ENCODE data around the gene SYNDIG1. TPM values are rescaled to one million over a fixed set of nuclear protein-coding genes. Genes with fewer than 3 reads are reported as not detected.
A peak's percentile ranks its signal among the peaks of the same experiment; 100 is the strongest.

SYNDIG1 gene
- total RNA-seq, 1 donor from 2014 or later, result 5.7 TPM

GRCh38 chr20:24483435-24484080 is 14.1 kb downstream of the SYNDIG1 start:
- H3K4me1 ChIP-seq (ENCODE audit: insufficient read depth, low read length), result no peaks in the 10 kb centered on the region
- FAIRE-seq, result no peak
- H3K27ac ChIP-seq (ENCODE audit: low read depth, low read length), result no peak overlapping the region
- no peak for TF ChIP-seq EZH2 (IDR thresholded peaks at IDR 0.05; ENCODE audit: insufficient read depth, low read length)
- no peak for TF ChIP-seq CTCF (IDR thresholded peaks at IDR 0.05; ENCODE audit: insufficient read depth, low read depth, low read length)
- Mint-ChIP-seq H3K4me1 (ENCODE audit: low read depth, unreplicated experiment) (peaks cover 17% of the 10 kb centered on the region), H3K36me3 (ENCODE audit: low read depth, unreplicated experiment) (peaks cover 9% of the 10 kb centered on the region), H3K9me3 (ENCODE audit: unreplicated experiment) (no peaks in the 10 kb centered on the region), H3K4me3 (ENCODE audit: unreplicated experiment) (no peak overlapping the region), H3K27ac (ENCODE audit: unreplicated experiment) (no peak overlapping the region), H3K27me3 (ENCODE audit: low read depth, unreplicated experiment) (no peaks in the 10 kb centered on the region)
- DNase-seq (ENCODE audit: low read depth), result no peak
- peaks cover 24% of the 10 kb centered on the region for H3K79me2 ChIP-seq (ENCODE audit: insufficient read depth, low read length)
- no peak overlapping the region for H3K9ac ChIP-seq (ENCODE audit: low read length)
- H3K4me3 ChIP-seq (ENCODE audit: insufficient read depth, low read depth, low read length), result no peak overlapping the region
- H3K9me3 ChIP-seq (ENCODE audit: insufficient read depth, low read depth, low read length), result no peaks in the 10 kb centered on the region
- peaks cover 15% of the 10 kb centered on the region for H4K20me1 ChIP-seq (ENCODE audit: insufficient read depth, low read length)
- no peaks in the 10 kb centered on the region for H3K36me3 ChIP-seq (ENCODE audit: insufficient read depth, low read length)
- H3K27me3 ChIP-seq (ENCODE audit: insufficient read depth, low read length), result no peaks in the 10 kb centered on the region
- no peak overlapping the region for H2AFZ ChIP-seq (ENCODE audit: low read depth, low read length)
- H3K4me2 ChIP-seq (ENCODE audit: low read length), result no peak overlapping the region

- H3K27ac Mint-ChIP-seq (ENCODE audit: unreplicated experiment), result no peak overlapping the region
- no peak for FAIRE-seq
- H3K9ac ChIP-seq (ENCODE audit: low read length), result no peak overlapping the region
- no peaks in the 10 kb centered on the region for H3K36me3 ChIP-seq (ENCODE audit: insufficient read depth, low read length)
- H3K9me3 Mint-ChIP-seq (ENCODE audit: unreplicated experiment), result no peaks in the 10 kb centered on the region
- H3K4me1 Mint-ChIP-seq (ENCODE audit: low read depth, unreplicated experiment), result peaks cover 16% of the 10 kb centered on the region
- no peak overlapping the region for H3K4me3 Mint-ChIP-seq (ENCODE audit: unreplicated experiment)
- H3K79me2 ChIP-seq (ENCODE audit: insufficient read depth, low read length), result peaks cover 24% of the 10 kb centered on the region
- H3K27me3 Mint-ChIP-seq (ENCODE audit: low read depth, unreplicated experiment), result no peaks in the 10 kb centered on the region
- TF ChIP-seq CTCF (IDR thresholded peaks at IDR 0.05; ENCODE audit: insufficient read depth, low read depth, low read length) (no peak), EZH2 (IDR thresholded peaks at IDR 0.05; ENCODE audit: insufficient read depth, low read length) (no peak)
- H3K27me3 ChIP-seq (ENCODE audit: insufficient read depth, low read length), result no peaks in the 10 kb centered on the region
- H4K20me1 ChIP-seq (ENCODE audit: insufficient read depth, low read length), result peaks cover 15% of the 10 kb centered on the region
- no peak overlapping the region for H3K4me3 ChIP-seq (ENCODE audit: insufficient read depth, low read depth, low read length)
- no peaks in the 10 kb centered on the region for H3K9me3 ChIP-seq (ENCODE audit: insufficient read depth, low read depth, low read length)
- H2AFZ ChIP-seq (ENCODE audit: low read depth, low read length), result no peak overlapping the region
- peaks cover 14% of the 10 kb centered on the region for H3K36me3 Mint-ChIP-seq (ENCODE audit: low read depth, unreplicated experiment)
- DNase-seq (ENCODE audit: low read depth), result no peak
- H3K4me2 ChIP-seq (ENCODE audit: low read length), result no peak overlapping the region
- no peaks in the 10 kb centered on the region for H3K4me1 ChIP-seq (ENCODE audit: insufficient read depth, low read length)
- H3K27ac ChIP-seq (ENCODE audit: low read depth, low read length), result no peak overlapping the region
Observed at GRCh38 chr20:24484081-24484450, 14.6 kb downstream of the SYNDIG1 start.

- Histone ChIP-seq H3K36me3 (ENCODE audit: insufficient read depth, low read length) (no peaks in the 10 kb centered on the region), H3K79me2 (ENCODE audit: insufficient read depth, low read length) (peaks cover 17% of the 10 kb centered on the region), H2AFZ (ENCODE audit: low read depth, low read length) (no peak overlapping the region), H3K9ac (ENCODE audit: low read length) (no peak overlapping the region), H4K20me1 (ENCODE audit: insufficient read depth, low read length) (peaks cover 7% of the 10 kb centered on the region), H3K9me3 (ENCODE audit: insufficient read depth, low read depth, low read length) (no peaks in the 10 kb centered on the region), H3K27me3 (ENCODE audit: insufficient read depth, low read length) (no peaks in the 10 kb centered on the region), H3K4me1 (ENCODE audit: insufficient read depth, low read length) (no peaks in the 10 kb centered on the region), H3K4me2 (ENCODE audit: low read length) (no peak overlapping the region), H3K27ac (ENCODE audit: low read depth, low read length) (no peak overlapping the region), H3K4me3 (ENCODE audit: insufficient read depth, low read depth, low read length) (no peak overlapping the region)
- DNase-seq (ENCODE audit: low read depth) (no peak), FAIRE-seq (no peak)
- Mint-ChIP-seq H3K9me3 (ENCODE audit: unreplicated experiment) (no peaks in the 10 kb centered on the region), H3K27me3 (ENCODE audit: low read depth, unreplicated experiment) (peaks cover 4% of the 10 kb centered on the region), H3K36me3 (ENCODE audit: low read depth, unreplicated experiment) (peaks cover 12% of the 10 kb centered on the region), H3K4me3 (ENCODE audit: unreplicated experiment) (no peak overlapping the region), H3K4me1 (ENCODE audit: low read depth, unreplicated experiment) (peaks cover 12% of the 10 kb centered on the region), H3K27ac (ENCODE audit: unreplicated experiment) (peak overlapping the region; percentile 93)
- TF ChIP-seq CTCF (IDR thresholded peaks at IDR 0.05; ENCODE audit: insufficient read depth, low read depth, low read length), result no peak
- no peak for TF ChIP-seq EZH2 (IDR thresholded peaks at IDR 0.05; ENCODE audit: insufficient read depth, low read length)
Observed at GRCh38 chr20:24485981-24486380, 16.6 kb downstream of the SYNDIG1 start.

Measured in astrocyte (in vitro differentiated cells and primary cell).